ENCODE results near the gene NBPF3.
"Not testable (repeated sequence)": the region's sequence is repeated elsewhere in the genome, so short reads cannot be mapped to it uniquely, and the experiment has no call there.

- TF ChIP-seq POLR2A, CTCF (IDR thresholded peaks at IDR 0.05): not testable (repeated sequence)
Observed at GRCh38 chr1:21454904-21455303, 15.0 kb downstream of the NBPF3 start.

Measured in lower leg skin (tissue), 3 donors.